ENCODE data around the gene PVALB.

PVALB gene

DNA sequence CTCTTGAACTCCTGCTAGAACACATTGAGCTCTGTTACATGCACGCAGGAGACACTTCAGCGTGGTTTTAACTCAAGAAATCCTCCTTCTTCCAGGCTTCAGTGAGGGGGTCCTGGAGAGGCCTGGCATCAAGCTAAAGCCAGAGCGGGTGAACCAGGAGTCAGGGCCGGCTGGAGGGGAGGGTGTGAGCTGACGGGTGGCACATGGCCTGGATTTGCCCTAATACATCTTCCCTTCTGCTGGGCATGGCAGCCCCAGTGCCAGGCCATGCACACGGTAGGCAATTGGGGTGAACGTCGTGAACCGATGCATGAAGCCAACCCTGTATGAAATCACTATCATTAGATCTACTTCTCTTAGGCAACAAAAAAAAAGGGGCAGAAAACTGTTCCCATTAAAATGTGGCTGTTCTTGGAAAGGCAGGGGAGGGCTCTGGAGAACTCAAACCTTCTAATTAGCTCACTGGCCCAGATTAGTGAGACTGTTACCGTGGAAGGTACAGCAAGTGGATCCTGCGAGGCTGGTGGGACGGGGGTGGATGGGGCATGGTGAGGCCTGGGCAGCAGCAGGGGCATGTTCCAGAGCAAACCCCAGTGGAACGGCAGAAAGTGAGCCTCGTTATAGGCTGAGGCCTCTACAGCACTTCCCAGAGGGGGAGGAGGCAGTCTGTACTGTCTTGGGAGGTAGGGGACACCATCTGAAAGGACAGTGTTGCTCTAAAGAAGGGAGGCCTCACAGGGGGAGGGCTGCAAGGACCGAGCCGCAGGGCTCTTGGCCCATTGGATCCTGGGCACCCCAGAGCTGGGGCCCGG lies 51.5 kb downstream of the PVALB start:
- Mint-ChIP-seq H3K27ac (no peak overlapping the region), H3K9me3 (no peaks in the 10 kb centered on the region), H3K4me1 (ENCODE audit: low read depth) (no peaks in the 10 kb centered on the region)

DNA sequence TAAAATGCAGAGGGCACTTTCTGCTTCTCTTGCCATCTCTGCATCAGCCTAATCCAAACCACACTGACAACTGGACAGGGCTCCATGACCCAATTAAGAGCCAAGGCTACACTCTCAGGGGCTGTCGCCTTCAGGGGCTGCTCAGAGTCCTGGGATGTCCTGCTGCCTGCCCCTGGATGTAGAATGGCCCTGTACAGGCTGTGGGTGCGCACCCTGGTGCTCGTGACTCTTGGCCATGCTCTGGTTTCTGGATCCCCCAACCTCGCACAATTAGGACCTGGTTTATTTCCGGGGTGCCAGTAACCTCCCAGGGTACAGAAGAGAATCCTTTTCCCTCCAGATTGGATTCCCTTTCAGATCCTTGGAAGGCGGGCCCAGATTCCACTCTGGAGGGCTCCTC lies 52.2 kb downstream of the PVALB start:
- no peak overlapping the region for H3K4me3 Mint-ChIP-seq
- H3K36me3 Mint-ChIP-seq (ENCODE audit: low read depth), result peaks cover 5% of the 10 kb centered on the region
- no peaks in the 10 kb centered on the region for H3K9me3 Mint-ChIP-seq
- no peaks in the 10 kb centered on the region for H3K4me1 Mint-ChIP-seq (ENCODE audit: low read depth)
- no peaks in the 10 kb centered on the region for H3K27me3 Mint-ChIP-seq (ENCODE audit: low read depth)
- H3K27ac Mint-ChIP-seq, result no peak overlapping the region

More for the DNA sequence above, 51.5 kb downstream of the PVALB start:
- Mint-ChIP-seq H3K36me3 (ENCODE audit: low read depth) (peaks cover 5% of the 10 kb centered on the region), H3K27me3 (ENCODE audit: low read depth) (no peaks in the 10 kb centered on the region), H3K4me3 (no peak overlapping the region)

DNA sequence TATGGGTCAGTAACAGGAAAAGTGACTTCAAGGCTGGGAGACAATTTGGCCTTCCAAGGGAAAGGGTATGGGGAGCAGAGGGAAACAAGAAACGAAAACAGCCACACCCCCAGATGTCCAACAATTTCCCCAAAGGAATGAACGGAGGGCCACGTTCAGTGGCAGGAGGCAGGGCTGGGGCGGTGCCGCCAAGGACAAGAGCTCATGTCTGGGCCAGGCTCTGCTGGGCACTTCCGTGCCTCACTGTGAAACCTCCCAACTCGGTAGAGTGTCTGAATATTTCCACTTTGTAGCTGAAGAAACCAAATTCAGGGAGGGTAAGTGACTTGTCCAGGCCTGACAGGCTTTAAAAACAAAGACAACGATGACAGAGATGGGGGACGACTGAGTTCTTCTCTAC lies 52.8 kb downstream of the PVALB start:
- Mint-ChIP-seq H3K36me3 (ENCODE audit: low read depth) (peaks cover 5% of the 10 kb centered on the region), H3K27ac (no peak overlapping the region), H3K4me1 (ENCODE audit: low read depth) (no peaks in the 10 kb centered on the region), H3K27me3 (ENCODE audit: low read depth) (no peaks in the 10 kb centered on the region), H3K4me3 (no peak overlapping the region), H3K9me3 (no peaks in the 10 kb centered on the region)

DNA sequence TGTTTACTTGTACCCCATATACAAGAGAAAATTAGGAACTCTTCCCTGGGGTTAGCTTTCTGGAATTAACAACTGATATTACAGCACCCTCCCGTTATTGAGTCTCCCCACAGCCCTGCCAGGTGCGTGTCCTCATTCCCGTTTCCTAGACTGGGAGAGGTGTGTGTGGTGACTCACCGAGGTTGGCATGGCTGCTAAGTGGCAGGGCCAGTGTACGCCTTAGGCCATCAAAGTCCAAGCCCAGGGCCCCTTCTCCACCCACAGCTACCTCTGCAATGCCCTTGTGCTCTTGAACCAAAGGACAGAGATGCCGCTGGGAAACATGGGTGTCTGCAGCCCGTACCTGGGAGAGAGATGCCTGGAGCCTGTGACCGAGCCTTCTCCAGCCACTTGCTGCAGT lies 53.3 kb downstream of the PVALB start:
- Mint-ChIP-seq H3K27me3 (ENCODE audit: low read depth) (no peaks in the 10 kb centered on the region), H3K4me1 (ENCODE audit: low read depth) (no peaks in the 10 kb centered on the region), H3K27ac (no peak overlapping the region), H3K4me3 (no peak overlapping the region), H3K9me3 (no peaks in the 10 kb centered on the region), H3K36me3 (ENCODE audit: low read depth) (peaks cover 5% of the 10 kb centered on the region)

DNA sequence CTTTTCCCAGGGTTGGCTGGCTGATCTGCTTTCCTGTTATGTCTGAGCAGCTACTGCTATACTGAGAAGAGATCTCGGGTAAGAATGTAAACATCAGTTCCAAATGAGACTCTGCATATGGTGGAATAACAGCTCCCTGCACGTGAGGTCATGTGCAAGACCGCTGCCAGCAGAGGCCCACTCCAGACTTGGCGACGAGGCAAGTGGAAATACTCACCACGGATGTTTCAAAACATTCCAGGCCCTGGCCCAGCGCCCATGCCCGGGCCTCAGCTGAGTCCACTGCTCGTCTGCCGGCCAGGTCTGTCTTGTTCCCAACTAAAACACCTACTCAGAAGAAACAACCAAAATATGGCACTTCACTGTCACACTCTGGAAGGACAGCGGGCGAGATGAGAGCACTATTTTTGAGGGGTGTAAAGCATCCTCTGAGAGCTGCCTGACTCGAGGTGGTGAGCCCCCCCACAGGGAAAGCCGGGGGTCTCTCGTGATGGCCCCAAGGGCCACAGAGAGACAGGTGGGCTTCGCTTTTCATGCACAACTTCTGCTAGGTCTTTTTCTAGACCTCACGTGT lies 54.1 kb downstream of the PVALB start:
- Mint-ChIP-seq H3K4me1 (ENCODE audit: low read depth) (no peaks in the 10 kb centered on the region), H3K4me3 (no peak overlapping the region), H3K36me3 (ENCODE audit: low read depth) (peaks cover 5% of the 10 kb centered on the region), H3K27ac (no peak overlapping the region), H3K9me3 (no peaks in the 10 kb centered on the region), H3K27me3 (ENCODE audit: low read depth) (no peaks in the 10 kb centered on the region)

DNA sequence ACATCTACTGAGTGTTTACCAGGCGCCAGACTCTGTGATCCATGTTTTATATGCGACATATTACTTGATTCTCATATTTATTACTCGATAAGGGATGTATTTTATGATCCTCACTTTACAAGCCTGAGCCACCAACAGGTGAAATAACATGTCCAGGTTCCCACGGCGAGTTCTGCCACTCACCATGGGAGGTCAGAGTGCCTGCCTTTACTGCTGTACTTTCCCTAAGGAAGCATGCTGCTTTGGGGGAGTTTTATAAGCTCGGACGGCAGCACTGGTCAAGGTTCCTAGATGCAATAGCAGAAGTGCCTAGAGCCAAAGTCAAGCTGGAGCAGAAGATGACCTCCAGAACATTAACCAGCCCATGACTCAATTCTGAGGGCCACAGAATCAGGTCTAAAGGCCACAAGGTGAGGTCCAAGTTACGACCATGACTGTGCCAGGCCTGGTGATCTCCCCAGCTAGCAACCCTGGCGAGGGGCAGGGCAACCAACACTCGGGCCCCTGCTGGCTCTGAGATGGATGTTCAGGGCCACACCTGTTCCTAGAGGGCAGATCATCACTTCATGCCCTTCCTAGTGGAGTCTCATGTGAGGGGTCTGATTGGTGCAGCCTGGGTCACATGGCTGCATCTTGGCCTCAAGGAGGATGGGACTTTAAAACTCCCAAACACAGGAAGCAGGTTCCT lies 55.1 kb downstream of the PVALB start:
- H3K4me3 Mint-ChIP-seq, result no peak overlapping the region
- peaks cover 5% of the 10 kb centered on the region for H3K36me3 Mint-ChIP-seq (ENCODE audit: low read depth)
- no peaks in the 10 kb centered on the region for H3K9me3 Mint-ChIP-seq
- no peak overlapping the region for H3K27ac Mint-ChIP-seq
- peaks cover 2% of the 10 kb centered on the region for H3K4me1 Mint-ChIP-seq (ENCODE audit: low read depth)
- H3K27me3 Mint-ChIP-seq (ENCODE audit: low read depth), result no peaks in the 10 kb centered on the region

DNA sequence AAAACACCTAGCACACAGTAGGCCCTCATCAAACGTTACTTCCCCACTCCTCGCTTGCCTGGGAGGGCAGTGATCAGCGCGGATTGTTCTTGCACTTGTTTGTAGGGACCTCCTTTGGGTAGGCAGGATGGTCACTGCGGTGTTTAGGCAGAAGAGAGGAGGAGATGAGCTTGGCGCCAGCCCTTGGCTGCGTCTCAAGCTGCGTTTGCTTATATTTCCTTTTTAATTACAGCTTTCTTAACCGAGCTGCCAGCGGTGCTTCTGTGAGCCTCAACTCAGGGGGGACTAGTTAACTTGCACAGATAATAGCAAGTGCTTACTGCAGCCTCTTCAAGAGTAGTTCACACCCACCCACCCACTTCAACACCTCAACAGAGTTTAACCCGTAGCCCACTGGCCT lies 56.0 kb downstream of the PVALB start:
- peaks cover 5% of the 10 kb centered on the region for H3K36me3 Mint-ChIP-seq (ENCODE audit: low read depth)
- no peaks in the 10 kb centered on the region for H3K9me3 Mint-ChIP-seq
- H3K4me1 Mint-ChIP-seq (ENCODE audit: low read depth), result peaks cover 2% of the 10 kb centered on the region
- H3K27me3 Mint-ChIP-seq (ENCODE audit: low read depth), result no peaks in the 10 kb centered on the region
- H3K27ac Mint-ChIP-seq, result no peak overlapping the region
- H3K4me3 Mint-ChIP-seq, result no peak overlapping the region

DNA sequence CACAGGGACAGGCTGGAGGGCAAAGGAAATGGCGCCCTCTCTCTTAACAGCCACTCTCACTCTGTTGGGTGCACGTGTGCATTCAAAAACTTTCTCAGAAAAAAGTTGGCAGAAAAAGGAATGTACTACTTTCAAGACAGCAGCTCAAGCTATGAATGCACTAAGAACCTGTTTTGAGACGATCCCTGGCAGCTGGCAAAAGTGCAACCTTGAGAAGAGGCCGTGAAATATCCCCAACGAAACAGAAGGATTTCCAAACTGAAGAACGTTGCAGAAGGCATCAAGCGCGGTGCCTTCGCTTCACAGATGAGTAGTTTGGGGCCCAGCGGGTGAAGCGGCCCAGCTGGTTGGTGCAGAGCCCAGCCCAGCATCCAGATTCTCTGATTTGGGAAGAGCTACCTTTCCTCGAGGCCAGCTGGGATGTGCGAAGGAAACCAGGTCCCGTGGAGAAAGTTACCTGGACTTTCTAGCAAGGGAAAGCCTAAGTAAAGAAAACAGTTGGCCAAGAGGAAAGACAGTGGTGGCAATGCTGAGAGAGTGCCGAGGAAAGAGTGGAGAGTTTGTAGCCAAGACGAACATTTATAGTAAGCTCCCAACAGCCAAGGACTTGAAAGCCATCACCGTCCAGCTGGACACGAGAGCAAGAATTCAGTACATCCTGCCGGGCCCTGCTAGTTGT lies 57.2 kb downstream of the PVALB start:
- peaks cover 5% of the 10 kb centered on the region for H3K27me3 Mint-ChIP-seq (ENCODE audit: low read depth)
- H3K36me3 Mint-ChIP-seq (ENCODE audit: low read depth), result peaks cover 1% of the 10 kb centered on the region
- H3K4me1 Mint-ChIP-seq (ENCODE audit: low read depth), result peaks cover 2% of the 10 kb centered on the region
- H3K4me3 Mint-ChIP-seq, result no peak overlapping the region
- H3K27ac Mint-ChIP-seq, result no peak overlapping the region
- H3K9me3 Mint-ChIP-seq, result no peaks in the 10 kb centered on the region

DNA sequence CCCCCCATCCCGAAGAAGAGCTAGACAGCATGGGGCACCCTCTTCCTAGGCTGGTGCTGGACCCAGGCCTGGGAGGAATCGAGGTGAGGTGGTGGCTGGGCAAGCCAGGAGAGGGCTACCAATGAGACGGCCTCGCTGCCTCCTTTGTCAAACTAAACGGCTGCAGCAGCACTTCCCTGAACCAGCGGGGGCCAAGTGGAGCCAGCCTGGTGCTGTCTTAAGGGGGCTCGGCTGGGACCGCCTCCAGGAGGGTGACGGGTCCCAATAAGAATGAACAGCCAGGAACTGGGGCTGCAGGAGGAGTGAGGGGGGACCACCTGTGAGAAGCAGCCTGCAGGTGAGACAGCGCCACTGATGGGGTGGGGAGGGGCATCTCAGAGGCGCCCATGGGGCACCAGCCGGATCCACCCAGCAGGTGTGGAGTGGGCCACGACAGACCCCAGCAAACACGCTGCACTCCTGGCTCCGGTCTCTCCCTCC lies 58.0 kb downstream of the PVALB start:
- peaks cover 5% of the 10 kb centered on the region for H3K27me3 Mint-ChIP-seq (ENCODE audit: low read depth)
- no peak overlapping the region for H3K4me3 Mint-ChIP-seq
- no peaks in the 10 kb centered on the region for H3K9me3 Mint-ChIP-seq
- no peak overlapping the region for H3K27ac Mint-ChIP-seq
- H3K36me3 Mint-ChIP-seq (ENCODE audit: low read depth), result peaks cover 1% of the 10 kb centered on the region
- peaks cover 2% of the 10 kb centered on the region for H3K4me1 Mint-ChIP-seq (ENCODE audit: low read depth)

DNA sequence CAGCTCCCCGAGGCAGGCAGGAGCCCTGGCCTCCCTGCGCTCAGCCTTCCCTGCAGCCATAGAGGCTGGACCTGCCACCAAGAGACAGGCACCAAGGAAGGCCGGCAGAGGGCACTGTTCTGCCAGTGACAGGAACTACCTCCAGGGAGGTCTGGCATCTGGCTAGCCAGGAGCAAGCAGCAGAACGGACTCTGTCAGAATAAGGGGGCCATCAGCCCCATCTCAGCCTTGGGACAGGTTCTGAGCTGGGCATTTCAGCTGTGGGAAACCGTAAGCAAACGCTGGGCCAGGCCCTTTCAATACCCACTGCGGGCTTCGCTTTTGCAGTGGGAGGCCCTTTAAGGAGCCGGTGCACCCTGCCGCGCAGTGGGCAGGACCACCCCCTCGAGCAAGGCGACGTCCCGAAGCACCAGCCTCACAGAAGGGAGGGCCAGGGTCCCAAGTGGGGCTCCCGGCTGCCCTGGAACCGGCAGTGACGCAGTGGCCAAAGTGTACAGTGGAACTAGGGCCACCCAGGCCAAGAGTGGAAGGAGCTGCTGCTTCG lies 59.1 kb downstream of the PVALB start:
- no peaks in the 10 kb centered on the region for H3K9me3 Mint-ChIP-seq
- H3K27ac Mint-ChIP-seq, result no peak overlapping the region
- peaks cover 2% of the 10 kb centered on the region for H3K4me1 Mint-ChIP-seq (ENCODE audit: low read depth)
- H3K27me3 Mint-ChIP-seq (ENCODE audit: low read depth), result peaks cover 11% of the 10 kb centered on the region
- H3K36me3 Mint-ChIP-seq (ENCODE audit: low read depth), result no peaks in the 10 kb centered on the region
- no peak overlapping the region for H3K4me3 Mint-ChIP-seq

DNA sequence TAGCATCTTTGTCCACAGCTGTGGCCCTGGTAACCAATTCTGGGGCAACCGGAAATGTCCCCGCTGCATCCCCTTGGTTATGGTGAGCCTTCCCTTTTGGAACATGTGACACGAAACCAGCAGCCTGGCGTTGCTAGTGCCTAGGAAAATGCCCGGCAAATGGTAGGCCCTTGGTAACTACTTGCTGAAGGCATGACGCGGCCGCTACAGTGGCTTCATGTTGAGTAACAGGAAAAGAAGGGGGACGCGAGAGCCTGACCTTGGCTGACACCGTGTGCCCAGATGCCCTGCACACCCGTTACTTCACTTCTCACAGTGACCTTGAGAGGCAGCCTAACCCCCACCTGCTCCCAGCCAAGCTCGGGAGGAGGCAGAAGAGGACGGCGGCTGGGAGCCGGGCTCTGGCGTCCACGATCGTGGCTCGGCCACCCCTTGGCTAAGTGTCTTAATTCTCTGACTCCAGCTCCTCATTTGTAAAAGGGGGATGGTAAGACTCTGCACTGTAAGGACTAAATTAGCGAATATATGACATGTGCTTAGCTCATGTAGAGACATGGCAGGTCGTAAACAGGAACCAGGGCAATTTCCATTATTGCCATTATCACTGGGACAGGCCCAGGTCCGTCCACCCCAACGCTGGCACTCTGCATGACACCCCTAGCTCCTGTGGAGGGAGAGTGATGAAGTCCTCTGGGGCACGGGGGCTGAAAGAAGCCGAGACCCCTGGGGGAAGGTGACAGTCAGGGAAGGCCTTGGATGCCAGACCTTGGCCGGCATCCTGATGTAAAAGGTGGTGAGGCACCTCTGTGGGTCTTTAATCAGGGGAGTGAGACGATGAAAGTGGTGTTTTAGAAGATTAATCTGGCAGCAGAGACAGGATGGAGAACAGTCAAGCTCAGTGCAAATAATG lies 59.8 kb downstream of the PVALB start:
- no peak overlapping the region for H3K4me3 Mint-ChIP-seq
- H3K27ac Mint-ChIP-seq, result no peak overlapping the region
- peaks cover 2% of the 10 kb centered on the region for H3K4me1 Mint-ChIP-seq (ENCODE audit: low read depth)
- no peaks in the 10 kb centered on the region for H3K9me3 Mint-ChIP-seq
- no peaks in the 10 kb centered on the region for H3K36me3 Mint-ChIP-seq (ENCODE audit: low read depth)
- H3K27me3 Mint-ChIP-seq (ENCODE audit: low read depth), result peaks cover 16% of the 10 kb centered on the region

DNA sequence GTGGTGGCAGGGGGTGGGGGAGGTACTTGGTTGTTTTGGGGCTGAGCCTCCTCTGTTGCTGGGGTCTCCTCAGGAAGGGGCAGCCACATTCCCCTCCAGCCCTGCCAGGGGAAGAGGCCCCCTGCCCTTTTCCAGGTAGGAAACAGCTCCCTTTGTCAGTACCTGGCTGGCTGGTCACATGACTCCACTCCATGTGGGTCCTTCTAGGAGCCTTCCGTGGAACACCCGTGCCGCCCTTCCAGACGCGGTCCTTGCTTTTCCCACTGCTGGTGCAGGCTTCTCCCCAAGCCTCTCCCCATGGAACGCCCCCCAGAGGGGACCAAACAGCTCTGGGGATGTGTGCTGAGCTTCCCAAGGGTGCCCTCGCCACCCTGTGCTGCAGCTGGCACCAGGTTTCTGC lies 60.8 kb downstream of the PVALB start:
- no peak overlapping the region for H3K4me3 Mint-ChIP-seq
- no peaks in the 10 kb centered on the region for H3K9me3 Mint-ChIP-seq

DNA sequence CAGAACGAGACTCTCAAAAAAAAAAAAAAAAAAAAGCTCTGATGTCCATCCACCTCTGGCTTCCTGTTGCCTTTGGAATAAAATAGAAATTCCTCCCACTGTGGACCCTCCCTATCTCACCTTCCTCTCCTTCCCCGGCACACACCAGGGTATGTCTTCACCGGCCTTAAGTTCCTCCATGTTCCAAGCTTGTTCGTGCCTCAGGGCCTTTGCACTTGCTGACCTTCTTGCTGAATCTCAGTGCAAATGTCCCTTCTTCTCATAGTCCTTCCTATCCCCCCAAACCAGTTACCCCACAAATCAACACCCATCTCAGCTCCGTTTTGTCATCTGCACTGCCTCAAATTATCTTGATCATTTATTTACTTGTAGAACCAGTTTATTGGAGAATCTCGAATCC lies 61.5 kb downstream of the PVALB start:
- Mint-ChIP-seq H3K27ac (no peak overlapping the region), H3K9me3 (no peaks in the 10 kb centered on the region), H3K4me3 (no peak overlapping the region), H3K36me3 (ENCODE audit: low read depth) (no peaks in the 10 kb centered on the region), H3K4me1 (ENCODE audit: low read depth) (peaks cover 2% of the 10 kb centered on the region), H3K27me3 (ENCODE audit: low read depth) (peaks cover 16% of the 10 kb centered on the region)

More for the DNA sequence above, 60.8 kb downstream of the PVALB start:
- peaks cover 16% of the 10 kb centered on the region for H3K27me3 Mint-ChIP-seq (ENCODE audit: low read depth)
- peaks cover 2% of the 10 kb centered on the region for H3K4me1 Mint-ChIP-seq (ENCODE audit: low read depth)
- H3K27ac Mint-ChIP-seq, result no peak overlapping the region
- H3K36me3 Mint-ChIP-seq (ENCODE audit: low read depth), result no peaks in the 10 kb centered on the region

Measured in T-helper 1 cell treated with Interleukin-12 subunit alpha and Interleukin-12 subunit beta and Interleukin-4 antibody, amounts not matched to agents 30 μg/mL and 1 μg/mL, for 36 hours (primary cell).